SK-N-SH (cell line): ENCODE data around the gene CERS1.

Experiments used
- CTCF ChIP-seq: fragments of 200-600 bp; sonication (generic); IDR thresholded peaks from 2 replicates; pipeline ENCODE4 v1.6.1; 2017; ENCODE audit warnings: antibody characterized with exemption, mild to moderate bottlenecking, moderate library complexity
- ELF1 ChIP-seq: IDR thresholded peaks from 2 replicates; pipeline ENCODE4 v1.4.0; 2012
- EZH2phosphoT487 ChIP-seq: fragments of 200-600 bp; sonication (generic); IDR thresholded peaks from 2 replicates; pipeline ENCODE4 v1.6.1; 2017; ENCODE audit warnings: low read depth, mixed run types, mild to moderate bottlenecking, antibody characterized with exemption, moderate library complexity, borderline replicate concordance
- FOXM1 ChIP-seq: IDR thresholded peaks from 2 replicates; pipeline ENCODE4 v1.4.0; 2012; ENCODE audit warnings: low read depth, mild to moderate bottlenecking
- MAX ChIP-seq: IDR thresholded peaks from 2 replicates; pipeline ENCODE4 v1.4.0; 2012; ENCODE audit warnings: low read depth
- POLR2AphosphoS5 ChIP-seq: IDR thresholded peaks from 2 replicates; pipeline ENCODE4 v1.6.1; 2012; ENCODE audit warnings: low read depth, low read length

DNA sequence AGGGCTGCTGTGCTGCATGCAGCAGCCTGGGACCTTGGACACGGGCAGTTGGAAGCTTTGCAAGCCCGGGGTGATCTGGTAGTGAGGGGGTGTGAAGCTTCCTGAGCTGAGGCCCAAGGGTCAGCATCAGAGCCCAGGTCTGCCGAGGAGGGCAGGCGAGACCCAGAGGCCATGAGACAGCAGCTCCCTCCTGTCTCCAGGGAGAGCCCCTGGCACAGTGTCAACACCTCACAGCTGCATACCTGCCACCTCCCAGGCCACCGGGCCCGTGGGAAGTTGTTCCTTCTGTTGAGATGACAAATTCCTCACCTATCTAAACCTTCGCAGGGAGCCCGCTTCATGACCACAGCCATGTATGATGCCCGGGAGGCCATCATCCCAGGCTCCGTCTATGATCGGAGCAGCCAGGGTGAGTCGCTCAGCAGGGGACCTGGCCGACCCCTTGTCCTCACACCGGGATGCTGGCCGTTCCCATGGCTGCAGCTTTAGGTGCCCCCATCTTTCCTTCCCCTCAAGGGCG, 32.1 kb downstream of the CERS1 start:
- TF ChIP-seq EZH2phosphoT487 (no peak), CTCF (no peak), POLR2AphosphoS5 (no peak), FOXM1 (no peak), ELF1 (no peak), MAX (no peak)
